ENCODE measurements around the gene LIMK1. TPM values are rescaled to one million over a fixed set of nuclear protein-coding genes. Genes with fewer than 3 reads are reported as not detected.

LIMK1 gene
- total and polyA plus RNA-seq, 2 experiments from 2014 or later, result 13.0 to 96.5 TPM

DNA sequence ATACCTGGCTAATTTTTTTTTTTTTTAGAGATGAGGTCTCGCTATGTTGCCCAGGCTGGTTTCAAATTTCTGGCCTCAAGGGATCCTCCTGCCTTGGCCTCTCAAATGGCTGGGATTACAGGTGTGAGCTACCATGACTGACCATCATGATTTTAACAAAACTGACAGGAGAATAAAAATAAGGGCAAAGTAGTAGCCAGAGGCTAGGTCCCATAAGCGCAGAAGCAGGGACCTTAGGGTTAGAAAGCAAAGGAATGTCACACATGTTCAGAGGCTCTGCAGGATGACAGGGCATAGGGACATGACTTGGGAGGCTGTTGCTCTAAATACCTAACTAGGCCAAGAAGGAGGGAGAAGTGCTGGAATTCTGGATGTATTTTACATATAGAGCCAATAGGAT lies 5.1 kb upstream of the LIMK1 start (continued):
- TF ChIP-seq, protein P1, sequence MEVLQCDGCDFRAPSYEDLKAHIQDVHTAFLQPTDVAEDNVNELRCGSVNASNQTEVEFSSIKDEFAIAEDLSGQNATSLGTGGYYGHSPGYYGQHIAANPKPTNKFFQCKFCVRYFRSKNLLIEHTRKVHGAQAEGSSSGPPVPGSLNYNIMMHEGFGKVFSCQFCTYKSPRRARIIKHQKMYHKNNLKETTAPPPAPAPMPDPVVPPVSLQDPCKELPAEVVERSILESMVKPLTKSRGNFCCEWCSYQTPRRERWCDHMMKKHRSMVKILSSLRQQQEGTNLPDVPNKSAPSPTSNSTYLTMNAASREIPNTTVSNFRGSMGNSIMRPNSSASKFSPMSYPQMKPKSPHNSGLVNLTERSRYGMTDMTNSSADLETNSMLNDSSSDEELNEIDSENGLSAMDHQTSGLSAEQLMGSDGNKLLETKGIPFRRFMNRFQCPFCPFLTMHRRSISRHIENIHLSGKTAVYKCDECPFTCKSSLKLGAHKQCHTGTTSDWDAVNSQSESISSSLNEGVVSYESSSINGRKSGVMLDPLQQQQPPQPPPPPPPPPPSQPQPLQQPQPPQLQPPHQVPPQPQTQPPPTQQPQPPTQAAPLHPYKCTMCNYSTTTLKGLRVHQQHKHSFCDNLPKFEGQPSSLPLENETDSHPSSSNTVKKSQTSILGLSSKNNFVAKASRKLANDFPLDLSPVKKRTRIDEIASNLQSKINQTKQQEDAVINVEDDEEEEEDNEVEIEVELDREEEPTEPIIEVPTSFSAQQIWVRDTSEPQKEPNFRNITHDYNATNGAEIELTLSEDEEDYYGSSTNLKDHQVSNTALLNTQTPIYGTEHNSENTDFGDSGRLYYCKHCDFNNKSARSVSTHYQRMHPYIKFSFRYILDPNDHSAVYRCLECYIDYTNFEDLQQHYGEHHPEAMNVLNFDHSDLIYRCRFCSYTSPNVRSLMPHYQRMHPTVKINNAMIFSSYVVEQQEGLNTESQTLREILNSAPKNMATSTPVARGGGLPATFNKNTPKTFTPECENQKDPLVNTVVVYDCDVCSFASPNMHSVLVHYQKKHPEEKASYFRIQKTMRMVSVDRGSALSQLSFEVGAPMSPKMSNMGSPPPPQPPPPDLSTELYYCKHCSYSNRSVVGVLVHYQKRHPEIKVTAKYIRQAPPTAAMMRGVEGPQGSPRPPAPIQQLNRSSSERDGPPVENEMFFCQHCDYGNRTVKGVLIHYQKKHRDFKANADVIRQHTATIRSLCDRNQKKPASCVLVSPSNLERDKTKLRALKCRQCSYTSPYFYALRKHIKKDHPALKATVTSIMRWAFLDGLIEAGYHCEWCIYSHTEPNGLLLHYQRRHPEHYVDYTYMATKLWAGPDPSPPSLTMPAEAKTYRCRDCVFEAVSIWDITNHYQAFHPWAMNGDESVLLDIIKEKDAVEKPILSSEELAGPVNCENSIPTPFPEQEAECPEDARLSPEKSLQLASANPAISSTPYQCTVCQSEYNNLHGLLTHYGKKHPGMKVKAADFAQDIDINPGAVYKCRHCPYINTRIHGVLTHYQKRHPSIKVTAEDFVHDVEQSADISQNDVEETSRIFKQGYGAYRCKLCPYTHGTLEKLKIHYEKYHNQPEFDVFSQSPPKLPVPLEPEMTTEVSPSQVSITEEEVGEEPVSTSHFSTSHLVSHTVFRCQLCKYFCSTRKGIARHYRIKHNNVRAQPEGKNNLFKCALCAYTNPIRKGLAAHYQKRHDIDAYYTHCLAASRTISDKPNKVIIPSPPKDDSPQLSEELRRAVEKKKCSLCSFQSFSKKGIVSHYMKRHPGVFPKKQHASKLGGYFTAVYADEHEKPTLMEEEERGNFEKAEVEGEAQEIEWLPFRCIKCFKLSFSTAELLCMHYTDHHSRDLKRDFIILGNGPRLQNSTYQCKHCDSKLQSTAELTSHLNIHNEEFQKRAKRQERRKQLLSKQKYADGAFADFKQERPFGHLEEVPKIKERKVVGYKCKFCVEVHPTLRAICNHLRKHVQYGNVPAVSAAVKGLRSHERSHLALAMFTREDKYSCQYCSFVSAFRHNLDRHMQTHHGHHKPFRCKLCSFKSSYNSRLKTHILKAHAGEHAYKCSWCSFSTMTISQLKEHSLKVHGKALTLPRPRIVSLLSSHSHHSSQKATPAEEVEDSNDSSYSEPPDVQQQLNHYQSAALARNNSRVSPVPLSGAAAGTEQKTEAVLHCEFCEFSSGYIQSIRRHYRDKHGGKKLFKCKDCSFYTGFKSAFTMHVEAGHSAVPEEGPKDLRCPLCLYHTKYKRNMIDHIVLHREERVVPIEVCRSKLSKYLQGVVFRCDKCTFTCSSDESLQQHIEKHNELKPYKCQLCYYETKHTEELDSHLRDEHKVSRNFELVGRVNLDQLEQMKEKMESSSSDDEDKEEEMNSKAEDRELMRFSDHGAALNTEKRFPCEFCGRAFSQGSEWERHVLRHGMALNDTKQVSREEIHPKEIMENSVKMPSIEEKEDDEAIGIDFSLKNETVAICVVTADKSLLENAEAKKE (CRISPR knock-in tag; IDR thresholded peaks at IDR 0.05), result no peak
- TF ChIP-seq JUNB (IDR thresholded peaks at IDR 0.05; ENCODE audit: unreplicated experiment) (no peak), NANOG (IDR thresholded peaks at IDR 0.05; ENCODE audit: borderline replicate concordance) (no peak)

- H3K4me1 ChIP-seq (ENCODE audit: insufficient read depth), result peaks cover 16% of the 10 kb centered on the region; the same call in 1 of the 2 replicates
- Mint-ChIP-seq H3K4me3 (peak overlapping the region; percentile 75), H3K27ac (no peak overlapping the region), H3K27me3 (ENCODE audit: insufficient read depth, low read depth, poor library complexity) (peaks cover 8% of the 10 kb centered on the region), H3K36me3 (ENCODE audit: low read depth) (peaks cover 18% of the 10 kb centered on the region), H3K9me3 (no peaks in the 10 kb centered on the region), H3K4me1 (peaks cover 19% of the 10 kb centered on the region)
- DNase-seq (ENCODE audit: low spot score) (no peak), ATAC-seq (no peak)
- no peaks in the 10 kb centered on the region; the same call in 1 of the 2 replicates for H4K20me1 ChIP-seq (replicated peaks; ENCODE audit: insufficient read depth)
- H3K4me2 ChIP-seq, result peak overlapping the region; percentile 87
- no peaks in the 10 kb centered on the region for H3K9me2 ChIP-seq (ENCODE audit: insufficient read depth)
- H3K27ac ChIP-seq (ENCODE audit: low read depth), result peak overlapping the region; percentile 81; the same call in 1 of the 2 replicates
- H3K27me3 ChIP-seq (ENCODE audit: insufficient read depth), result no peaks in the 10 kb centered on the region
- H3K4me3 ChIP-seq, result peak overlapping the region; percentile 61
- peak overlapping the region; percentile 81 for H2AFZ ChIP-seq
- H3F3A ChIP-seq (replicated peaks; ENCODE audit: low read depth), result 0 out of 2 replicates have a peak, but pooled peaks cover 7% of the 10 kb centered on the region
- no peaks in the 10 kb centered on the region for H3K36me3 ChIP-seq (ENCODE audit: insufficient read depth)
- peaks cover 8% of the 10 kb centered on the region for H3K79me2 ChIP-seq (replicated peaks; ENCODE audit: insufficient read depth)
- TF ChIP-seq EZH2phosphoT487 (IDR thresholded peaks at IDR 0.05; ENCODE audit: unreplicated experiment) (no peak), ZNF114 (CRISPR knock-in tag; IDR thresholded peaks at IDR 0.05) (no peak), EZH2 (IDR thresholded peaks at IDR 0.05; ENCODE audit: low read depth, unreplicated experiment) (no peak), ETS1 (IDR thresholded peaks at IDR 0.05) (no peak), STAT1 (IDR thresholded peaks at IDR 0.05; ENCODE audit: unreplicated experiment) (no peak)
- TF ChIP-seq, protein P2, sequence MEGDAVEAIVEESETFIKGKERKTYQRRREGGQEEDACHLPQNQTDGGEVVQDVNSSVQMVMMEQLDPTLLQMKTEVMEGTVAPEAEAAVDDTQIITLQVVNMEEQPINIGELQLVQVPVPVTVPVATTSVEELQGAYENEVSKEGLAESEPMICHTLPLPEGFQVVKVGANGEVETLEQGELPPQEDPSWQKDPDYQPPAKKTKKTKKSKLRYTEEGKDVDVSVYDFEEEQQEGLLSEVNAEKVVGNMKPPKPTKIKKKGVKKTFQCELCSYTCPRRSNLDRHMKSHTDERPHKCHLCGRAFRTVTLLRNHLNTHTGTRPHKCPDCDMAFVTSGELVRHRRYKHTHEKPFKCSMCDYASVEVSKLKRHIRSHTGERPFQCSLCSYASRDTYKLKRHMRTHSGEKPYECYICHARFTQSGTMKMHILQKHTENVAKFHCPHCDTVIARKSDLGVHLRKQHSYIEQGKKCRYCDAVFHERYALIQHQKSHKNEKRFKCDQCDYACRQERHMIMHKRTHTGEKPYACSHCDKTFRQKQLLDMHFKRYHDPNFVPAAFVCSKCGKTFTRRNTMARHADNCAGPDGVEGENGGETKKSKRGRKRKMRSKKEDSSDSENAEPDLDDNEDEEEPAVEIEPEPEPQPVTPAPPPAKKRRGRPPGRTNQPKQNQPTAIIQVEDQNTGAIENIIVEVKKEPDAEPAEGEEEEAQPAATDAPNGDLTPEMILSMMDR (conservative IDR thresholded peaks at IDR 0.05; ENCODE audit: low read depth in 2 of 2), result no peak
Measured at GRCh38 chr7:74082770-74083116, 861 bp upstream of the LIMK1 start.
